GM12872 (cell line): ENCODE data around the gene LRRC75A.

Experiments
- TF ChIP-seq, protein P1 (sequence below): IDR thresholded peaks from 3 replicates; pipeline ENCODE4 v1.5.1; 2011; ENCODE audit warnings: low read depth, mild to moderate bottlenecking, low read length, moderate library complexity; ENCODE audit not compliant: insufficient read depth

LRRC75A gene

GRCh38 chr17:16463358-16464302 is 28.4 kb downstream of the LRRC75A start:
- TF ChIP-seq, protein P1, sequence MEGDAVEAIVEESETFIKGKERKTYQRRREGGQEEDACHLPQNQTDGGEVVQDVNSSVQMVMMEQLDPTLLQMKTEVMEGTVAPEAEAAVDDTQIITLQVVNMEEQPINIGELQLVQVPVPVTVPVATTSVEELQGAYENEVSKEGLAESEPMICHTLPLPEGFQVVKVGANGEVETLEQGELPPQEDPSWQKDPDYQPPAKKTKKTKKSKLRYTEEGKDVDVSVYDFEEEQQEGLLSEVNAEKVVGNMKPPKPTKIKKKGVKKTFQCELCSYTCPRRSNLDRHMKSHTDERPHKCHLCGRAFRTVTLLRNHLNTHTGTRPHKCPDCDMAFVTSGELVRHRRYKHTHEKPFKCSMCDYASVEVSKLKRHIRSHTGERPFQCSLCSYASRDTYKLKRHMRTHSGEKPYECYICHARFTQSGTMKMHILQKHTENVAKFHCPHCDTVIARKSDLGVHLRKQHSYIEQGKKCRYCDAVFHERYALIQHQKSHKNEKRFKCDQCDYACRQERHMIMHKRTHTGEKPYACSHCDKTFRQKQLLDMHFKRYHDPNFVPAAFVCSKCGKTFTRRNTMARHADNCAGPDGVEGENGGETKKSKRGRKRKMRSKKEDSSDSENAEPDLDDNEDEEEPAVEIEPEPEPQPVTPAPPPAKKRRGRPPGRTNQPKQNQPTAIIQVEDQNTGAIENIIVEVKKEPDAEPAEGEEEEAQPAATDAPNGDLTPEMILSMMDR = no peak

- TF ChIP-seq, protein P1 = no peak
These were observed 29.7 kb downstream of the LRRC75A start for GRCh38 chr17:16462070-16462864.

- TF ChIP-seq, protein P1 = no peak
These were observed 30.5 kb downstream of the LRRC75A start for GRCh38 chr17:16461606-16461866.

DNA sequence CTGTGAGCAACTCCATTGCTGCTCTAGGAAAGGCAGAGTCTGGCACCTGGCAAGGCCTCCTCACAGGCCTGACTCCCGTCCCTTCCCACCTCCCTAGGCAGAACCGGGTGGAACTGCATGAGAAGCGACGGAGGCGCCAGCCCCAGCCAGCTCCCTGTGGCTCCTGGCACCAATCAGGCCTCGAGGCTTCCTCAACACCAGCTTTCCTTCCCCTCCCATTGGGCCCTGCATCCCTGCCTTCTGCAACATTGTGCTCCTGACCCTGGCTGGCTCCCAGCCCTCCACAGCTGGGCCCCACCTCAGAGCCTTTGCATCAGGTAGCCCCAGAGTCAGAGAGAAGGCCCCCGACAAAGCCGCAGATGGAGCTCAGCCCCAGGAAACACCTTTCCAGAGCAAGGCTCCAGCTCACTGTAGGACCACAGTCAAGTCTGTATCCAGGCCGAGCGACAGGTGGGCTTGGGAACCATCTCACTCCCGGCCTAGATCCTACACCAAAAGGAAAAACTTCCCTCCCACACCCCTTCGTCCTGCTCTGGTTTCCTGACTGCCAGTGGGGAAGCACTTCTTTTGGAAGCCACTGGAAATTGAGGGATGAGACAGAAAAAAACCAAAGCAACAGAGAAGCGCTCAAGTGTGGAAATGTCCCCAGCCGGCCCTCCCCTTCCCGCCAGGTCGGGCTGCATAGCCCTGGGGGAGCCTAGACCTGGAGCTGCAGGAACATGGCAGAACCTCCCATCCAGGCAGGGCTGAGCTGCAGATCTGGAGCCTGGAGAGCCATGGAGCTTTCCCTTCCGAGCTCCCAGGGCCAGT is 31.0 kb downstream of the LRRC75A start:
- TF ChIP-seq, protein P1 = no peak

DNA sequence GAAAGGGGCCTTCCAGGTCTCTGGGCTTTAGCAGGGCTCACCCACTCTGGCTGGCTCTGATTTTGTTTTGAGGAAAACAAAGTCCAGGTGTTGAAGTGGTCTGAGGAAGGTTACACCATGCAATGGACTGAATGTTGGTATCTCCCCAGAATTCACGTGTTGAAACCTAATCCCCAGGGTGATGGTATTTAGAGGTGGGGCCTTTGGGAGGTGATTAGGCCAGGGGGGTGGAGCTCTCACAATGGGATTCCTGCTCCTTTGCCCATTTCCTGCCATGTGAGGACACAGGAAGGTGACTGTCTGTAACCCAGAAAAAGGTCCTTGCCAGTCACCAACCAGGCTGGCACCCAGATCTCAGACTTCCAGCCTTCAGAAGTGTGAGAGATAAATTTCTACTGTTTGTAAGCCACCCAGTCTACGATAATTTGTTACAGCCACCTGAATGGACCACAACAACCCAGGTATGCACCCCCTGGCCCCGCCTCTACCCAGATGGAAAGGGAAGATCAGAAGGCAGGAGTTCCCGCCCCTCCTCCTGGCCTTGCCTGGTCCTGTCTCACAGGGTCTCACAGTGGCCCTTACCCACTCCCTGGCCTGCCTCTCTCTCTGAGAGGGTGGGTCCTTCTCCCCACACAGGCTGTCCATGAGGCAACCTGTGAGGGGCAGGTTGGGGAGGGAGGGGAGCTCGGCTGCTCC is 32.0 kb downstream of the LRRC75A start:
- TF ChIP-seq, protein P1 = no peak

DNA sequence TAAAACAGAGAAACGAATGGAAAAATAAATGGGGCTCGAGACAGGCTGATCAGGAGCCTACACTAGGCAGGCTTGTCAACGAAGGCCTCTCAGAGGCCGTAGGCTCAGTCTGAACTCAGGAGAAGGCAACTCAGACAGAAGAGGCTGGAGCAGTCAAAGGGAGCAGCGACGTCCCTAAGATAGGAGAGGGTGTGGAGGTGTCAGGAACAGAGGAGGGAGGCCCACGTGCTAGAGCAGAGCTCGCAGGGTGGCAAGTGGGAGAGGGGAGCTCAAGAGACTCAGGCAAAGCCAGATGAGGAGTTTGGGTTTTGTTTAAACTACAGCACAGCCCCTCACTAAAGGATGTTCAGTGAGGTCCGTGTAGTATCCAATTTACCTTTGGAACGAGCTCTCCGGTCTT is 32.7 kb downstream of the LRRC75A start:
- TF ChIP-seq, protein P1 = no peak
